ENCODE data around the gene NSD1. TPM values are rescaled to one million over a fixed set of nuclear protein-coding genes. Genes with fewer than 3 reads are reported as not detected.

The NSD1 gene
- total RNA-seq, 4 donors from 2014 or later, result 25.4 to 32.7 (median 29.0) TPM

GRCh38 chr5:177100714-177101121 is 32.9 kb upstream of the NSD1 start:
- no peak for ATAC-seq
- Histone ChIP-seq H3K36me3 (no peaks in the 10 kb centered on the region), H3K4me1 (peaks cover 0 to 3% of the 10 kb centered on the region in 2 donors), H3K4me3 (no peak overlapping the region), H3K9me3 (no peaks in the 10 kb centered on the region), H3K27me3 (peaks cover 9 to 19% (median 13%) of the 10 kb centered on the region in 3 donors), H3K27ac (no peak overlapping the region)
- no peak for TF ChIP-seq POLR2A (IDR thresholded peaks at IDR 0.05)
- TF ChIP-seq CTCF (IDR thresholded peaks at IDR 0.05 in 4 of 5, conservative IDR thresholded peaks at IDR 0.05 in 1 of 5), result no peak
- DNase-seq, result no peak
- intact Hi-C loops (cut with DNase I; ENCODE audit: low total_unique reads), result no loop called here
- in situ Hi-C loops (cut with MboI; ENCODE audit: low sequenced_read_pairs in 4 of 4), result loop anchor here in 2 of 4 donors (25.0 kb wide), 2 partner anchors 162 to 438 kb away; no protein-coding TSS in a partner anchor

GRCh38 chr5:177103523-177104253 is 29.9 kb upstream of the NSD1 start:
- no peaks in the 10 kb centered on the region for H3K36me3 ChIP-seq
- TF ChIP-seq CTCF (IDR thresholded peaks at IDR 0.05 in 4 of 5, conservative IDR thresholded peaks at IDR 0.05 in 1 of 5) (no peak), POLR2A (IDR thresholded peaks at IDR 0.05) (no peak)
- in situ Hi-C loops (cut with MboI; ENCODE audit: low sequenced_read_pairs in 4 of 4), result loop anchor here in 2 of 4 donors (25.0 kb wide), 2 partner anchors 159 to 441 kb away; no protein-coding TSS in a partner anchor
- H3K9me3 ChIP-seq, result no peaks in the 10 kb centered on the region
- H3K27ac ChIP-seq, result no peak overlapping the region
- peaks cover 0 to under 1% of the 10 kb centered on the region in 2 donors for H3K4me1 ChIP-seq
- intact Hi-C loops (cut with DNase I; ENCODE audit: low total_unique reads), result no loop called here
- H3K27me3 ChIP-seq, result peaks cover 11 to 19% (median 13%) of the 10 kb centered on the region in 3 donors
- DNase-seq (no peak), ATAC-seq (no peak)
- H3K4me3 ChIP-seq, result no peak overlapping the region

GRCh38 chr5:177105691-177106476 is 27.7 kb upstream of the NSD1 start:
- Histone ChIP-seq H3K36me3 (no peaks in the 10 kb centered on the region), H3K27me3 (peaks cover 11 to 19% (median 13%) of the 10 kb centered on the region in 3 donors), H3K9me3 (no peaks in the 10 kb centered on the region), H3K4me3 (no peak overlapping the region), H3K27ac (no peak overlapping the region), H3K4me1 (no peaks in the 10 kb centered on the region)
- TF ChIP-seq CTCF (IDR thresholded peaks at IDR 0.05 in 4 of 5, conservative IDR thresholded peaks at IDR 0.05 in 1 of 5) (no peak), POLR2A (IDR thresholded peaks at IDR 0.05) (no peak)
- ATAC-seq, result no peak
- intact Hi-C loops (cut with DNase I; ENCODE audit: low total_unique reads) (no loop called here), in situ Hi-C loops (cut with MboI; ENCODE audit: low sequenced_read_pairs in 4 of 4) (loop anchor here in 2 of 4 donors (25.0 kb wide), 2 partner anchors 156 to 444 kb away; no protein-coding TSS in a partner anchor)
- DNase-seq, result no peak

GRCh38 chr5:177107159-177107558 is 26.4 kb upstream of the NSD1 start:
- Histone ChIP-seq H3K4me3 (no peak overlapping the region), H3K27ac (no peak overlapping the region), H3K4me1 (no peaks in the 10 kb centered on the region), H3K9me3 (no peaks in the 10 kb centered on the region), H3K36me3 (no peaks in the 10 kb centered on the region), H3K27me3 (peaks cover 6 to 10% (median 10%) of the 10 kb centered on the region in 3 donors)
- in situ Hi-C loops (cut with MboI; ENCODE audit: low sequenced_read_pairs in 4 of 4) (loop anchor here in 2 of 4 donors (25.0 kb wide), 2 partner anchors 155 to 445 kb away; no protein-coding TSS in a partner anchor), intact Hi-C loops (cut with DNase I; ENCODE audit: low total_unique reads) (no loop called here)
- DNase-seq, result no peak
- ATAC-seq, result no peak
- TF ChIP-seq CTCF (IDR thresholded peaks at IDR 0.05 in 4 of 5, conservative IDR thresholded peaks at IDR 0.05 in 1 of 5) (no peak), POLR2A (IDR thresholded peaks at IDR 0.05) (no peak)

Measured in gastrocnemius medialis (tissue), 4 donors.